Measurements from ENCODE around the gene ANKS1A. TPM values are rescaled to one million over a fixed set of nuclear protein-coding genes. Genes with fewer than 3 reads are reported as not detected.

The ANKS1A gene
- total and polyA plus RNA-seq, 2 of the 4 experiments (the other 2 are of a cell fraction): 7.2 to 7.5 TPM

GRCh38 chr6:34982424-34982852 lies 93.4 kb downstream of the ANKS1A start:
- DNase-seq: peak; percentile 21
- H3K4me1 ChIP-seq (ENCODE audit: control insufficient read depth, insufficient read depth, low read length): peaks cover 8% of the 10 kb centered on the region

More at GRCh38 chr6:34982424-34982852, 93.4 kb downstream of the ANKS1A start:
- Histone ChIP-seq H3K4me2 (ENCODE audit: low read depth, low read length) (no peak overlapping the region; the same call in 1 of the 2 replicates), H3K9me3 (ENCODE audit: control insufficient read depth, insufficient read depth, low read length) (no peaks in the 10 kb centered on the region), H2BK20ac (ENCODE audit: low read depth, low read length) (peak overlapping the region; percentile 64; the same call in 1 of the 2 replicates), H3K56ac (ENCODE audit: extremely low read depth, insufficient read depth, low read length) (no peak overlapping the region), H3K4me3 (ENCODE audit: insufficient read depth, low read depth, low read length) (no peak overlapping the region), H2BK5ac (ENCODE audit: low read depth, low read length, poor library complexity, severe bottlenecking) (peak overlapping the region; percentile 80), H2AK5ac (ENCODE audit: low read depth, low read length) (peak overlapping the region; percentile 87; the same call in 1 of the 2 replicates), H4K91ac (ENCODE audit: insufficient read depth, low read depth, low read length) (peak overlapping the region; percentile 57), H3K36me3 (ENCODE audit: control insufficient read depth, insufficient read depth, low read length) (0 out of 2 replicates have a peak, but pooled peaks cover 4% of the 10 kb centered on the region), H3K79me1 (ENCODE audit: low read depth in 1 of 2, low read length in 2 of 2) (0 out of 4 replicates have a peak, but pooled peaks cover 0 to 5% of the 10 kb centered on the region in 2 experiments), H3K27me3 (ENCODE audit: control insufficient read depth, insufficient read depth, low read length) (no peaks in the 10 kb centered on the region), H3K23ac (ENCODE audit: low read depth, low read length) (peak overlapping the region; percentile 21; the same call in 1 of the 2 replicates), H4K5ac (ENCODE audit: low read depth, low read length) (no peak overlapping the region; the same call in 1 of the 2 replicates), H2AK9ac (replicated peaks; ENCODE audit: low read depth, low read length, poor library complexity) (peak overlapping the region; percentile 70), H3K9ac (ENCODE audit: low read depth, low read length) (no peak overlapping the region), H3K4ac (ENCODE audit: low read depth, low read length) (peak overlapping the region; percentile 61), H2BK120ac (ENCODE audit: low read depth, low read length) (peak overlapping the region; percentile 45), H4K8ac (ENCODE audit: low read depth in 2 of 2, low read length in 2 of 2) (peak overlapping the region in 1 of 2 experiments; percentile 76; a peak in 2 of 4 replicates), H2AFZ (replicated peaks; ENCODE audit: low read length, poor library complexity) (peak overlapping the region; percentile 8), H2BK15ac (ENCODE audit: low read depth, low read length) (peak overlapping the region; percentile 90; the same call in 1 of the 3 replicates), H3K27ac (ENCODE audit: insufficient read depth, low read length) (no peak overlapping the region), H3K14ac (replicated peaks; ENCODE audit: low read depth, low read length) (peak overlapping the region; percentile 47), H3K9me1 (ENCODE audit: insufficient read depth, low read length) (peaks cover 13% of the 10 kb centered on the region), H3K18ac (ENCODE audit: low read depth, low read length) (peak overlapping the region; percentile 43; the same call in 1 of the 2 replicates), H4K20me1 (ENCODE audit: insufficient read depth, low read length) (no peaks in the 10 kb centered on the region; the same call in 1 of the 2 replicates)
- peak; percentile 37 for TF ChIP-seq CTCF (conservative IDR thresholded peaks at IDR 0.05; ENCODE audit: low read depth, low read length)
- TF ChIP-seq RAD21 (IDR thresholded peaks at IDR 0.05; ENCODE audit: low read length): peak; percentile 15; the same call in 1 of the 2 replicates
- no peak for TF ChIP-seq USF2 (IDR thresholded peaks at IDR 0.05; ENCODE audit: low read depth, low read length)
- TF ChIP-seq SMC3 (IDR thresholded peaks at IDR 0.05; ENCODE audit: low read depth, low read length): 0 out of 2 replicates have a peak, but pooled peaks have one; percentile 20
- TF ChIP-seq ELK1 (IDR thresholded peaks at IDR 0.05; ENCODE audit: borderline replicate concordance, low read depth, low read length): no peak
- TF ChIP-seq MAZ (IDR thresholded peaks at IDR 0.05; ENCODE audit: borderline replicate concordance, low read depth, low read length): no peak
- in situ Hi-C loops (cut with MboI; ENCODE audit: low sequenced_read_pairs) (loop anchor here (10.0 kb wide), 1 partner anchor 222 kb away; no protein-coding TSS in a partner anchor), dilution Hi-C loops (cut with HindIII; ENCODE audit: low sequenced_read_pairs, unreplicated experiment) (no loop called here), intact Hi-C loops (cut with micrococcal nuclease) (no loop called here)
- ChIA-PET POLR2A (ENCODE audit: unreplicated experiment) (no interaction called here), CTCF (interaction anchor here (0.9 to 1.0 kb wide), 2 partner anchors 11 to 157 kb away, joined by 3 read pairs; no protein-coding TSS in a partner anchor)
- peak; percentile 76 for ATAC-seq (ENCODE audit: low read depth)
- WGBS, 2 experiments (ENCODE audit: extremely low coverage in 2 of 2, insufficient read length in 1 of 2): 91% methylated on average over 8 of the region's 11 CpGs; no CpG with 5 or more reads in 1 of the 2 experiments
- no TSS peak for BruUV-seq (replicated peaks)

Data from IMR-90 (cell line).